Myocyte (in vitro differentiated cells): Measurements from ENCODE around the gene GALNTL6. TPM values are rescaled to one million over a fixed set of nuclear protein-coding genes. Genes with fewer than 3 reads are reported as not detected.

Source experiments
- DNase-seq: peaks from one replicate; pipeline ENCODE4 v3.0.0-alpha.2; 2012; ENCODE audit warnings: low read depth
- total RNA-seq: library from RNA; depleted of rRNA; stranded (reverse); fragments of >200 nt; gene quantifications from 2 replicates; pipeline ENCODE4 v1.2.3, GENCODE V29; 2014

GALNTL6 gene
- total RNA-seq, 1 donor from 2014 or later, result 1.2 TPM

DNA sequence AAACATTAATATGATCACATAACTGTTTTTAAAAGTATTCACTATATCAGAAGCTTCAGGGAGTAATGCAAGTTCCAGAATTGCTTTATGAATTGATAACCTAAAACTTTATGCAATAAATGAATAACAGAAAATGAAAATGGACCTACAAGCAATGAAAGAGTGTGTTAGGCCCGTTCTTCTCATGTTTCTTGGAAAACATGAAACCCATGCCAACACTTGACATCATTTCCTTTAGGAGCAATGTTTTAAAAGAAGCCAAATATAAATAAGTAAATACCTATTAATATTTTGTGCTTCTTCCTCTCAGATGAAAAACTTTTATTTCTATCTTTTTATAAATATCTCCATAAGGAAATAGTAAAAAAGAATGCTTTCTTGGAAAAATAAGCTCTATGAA lies 1232.4 kb downstream of the GALNTL6 start:
- DNase-seq, result no peak

GRCh38 chr4:173046144-173046543 lies 1232.9 kb downstream of the GALNTL6 start:
- no peak for DNase-seq

DNA sequence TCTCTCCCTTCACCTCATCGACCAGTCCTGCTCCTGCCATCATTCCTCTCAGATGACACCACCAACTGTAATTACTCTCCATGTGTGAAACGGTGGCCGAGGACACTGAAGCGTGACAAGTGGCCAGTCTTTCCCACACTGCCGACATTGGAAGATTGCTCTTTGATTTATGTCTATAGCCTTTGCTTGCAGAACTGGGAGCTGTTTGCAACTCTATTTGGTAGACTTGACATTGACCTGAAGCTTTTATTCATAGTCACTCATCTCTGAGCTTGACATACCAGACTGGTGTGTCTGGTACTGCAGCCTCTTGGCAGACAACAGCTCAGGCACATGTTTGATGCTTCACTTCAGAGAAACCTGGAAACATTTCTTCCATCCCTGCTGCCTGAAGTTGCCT lies 1233.6 kb downstream of the GALNTL6 start:
- DNase-seq, result peak; percentile 67

DNA sequence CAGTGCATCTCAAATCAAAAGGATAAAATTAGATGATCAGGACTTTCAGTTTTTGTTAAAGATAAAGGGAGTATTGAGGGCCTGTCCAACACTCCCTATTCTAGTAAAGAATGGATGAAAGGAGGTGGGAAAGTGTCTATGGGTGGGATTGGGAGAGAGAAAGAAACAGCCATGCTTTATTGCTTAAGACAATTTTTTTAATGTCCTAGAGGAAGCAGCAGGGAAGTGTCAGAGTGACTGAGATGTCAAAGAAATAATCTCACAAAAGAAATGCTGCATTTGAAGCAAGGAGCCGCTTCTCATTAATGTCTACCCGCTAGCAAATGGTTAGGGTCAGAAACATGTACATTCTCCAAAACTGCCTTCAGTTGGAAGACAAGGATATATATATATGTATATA lies 1238.0 kb downstream of the GALNTL6 start:
- DNase-seq, result no peak

DNA sequence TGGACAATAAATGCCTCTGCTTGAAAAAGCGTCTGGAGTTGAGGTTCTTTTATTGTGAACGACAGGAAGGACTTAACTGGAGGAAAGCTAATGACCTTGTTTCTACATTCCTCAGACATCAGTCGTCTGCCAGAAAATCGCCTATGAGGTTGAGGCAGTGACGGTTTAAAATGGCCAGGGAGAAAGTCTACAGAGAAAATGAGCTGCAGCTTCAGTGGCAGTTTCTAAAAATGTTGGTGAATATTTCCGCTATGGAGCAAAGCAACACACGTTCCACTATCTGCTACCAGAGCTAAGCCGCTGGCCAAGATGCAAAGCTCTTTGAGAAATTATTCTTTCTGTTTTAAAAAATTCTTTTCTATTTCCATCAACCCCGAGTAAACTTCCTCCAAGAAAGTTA lies 1238.5 kb downstream of the GALNTL6 start:
- DNase-seq, result peak; percentile 43

- DNase-seq, result no peak
These were observed 1239.2 kb downstream of the GALNTL6 start for GRCh38 chr4:173052439-173052838.

- DNase-seq, result no peak
These were observed 1243.1 kb downstream of the GALNTL6 start for GRCh38 chr4:173056271-173056670.

GRCh38 chr4:173056710-173057109 lies 1243.5 kb downstream of the GALNTL6 start:
- DNase-seq, result no peak

DNA sequence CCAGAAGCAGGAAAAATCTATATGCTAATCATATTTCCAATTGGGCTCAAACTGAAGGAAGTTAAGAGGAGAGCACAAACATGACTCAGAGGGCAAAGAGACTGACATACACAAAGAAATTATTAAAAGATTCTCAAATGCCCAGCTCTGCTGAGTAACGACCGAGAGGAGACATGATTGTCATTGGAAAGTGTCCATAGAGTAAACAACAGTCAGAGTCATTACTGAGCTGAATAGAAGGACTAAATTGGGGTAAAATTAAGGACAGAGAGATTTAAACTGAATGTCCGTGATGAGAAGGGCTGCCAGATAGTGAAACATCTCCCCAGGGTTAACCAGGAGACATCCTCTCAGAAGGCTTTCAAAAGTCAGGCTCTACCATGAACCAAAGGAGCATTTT lies 1244.2 kb downstream of the GALNTL6 start:
- DNase-seq, result peak; percentile 28

- DNase-seq, result peak; percentile 70
These were observed 1244.7 kb downstream of the GALNTL6 start for GRCh38 chr4:173057901-173058300.

DNA sequence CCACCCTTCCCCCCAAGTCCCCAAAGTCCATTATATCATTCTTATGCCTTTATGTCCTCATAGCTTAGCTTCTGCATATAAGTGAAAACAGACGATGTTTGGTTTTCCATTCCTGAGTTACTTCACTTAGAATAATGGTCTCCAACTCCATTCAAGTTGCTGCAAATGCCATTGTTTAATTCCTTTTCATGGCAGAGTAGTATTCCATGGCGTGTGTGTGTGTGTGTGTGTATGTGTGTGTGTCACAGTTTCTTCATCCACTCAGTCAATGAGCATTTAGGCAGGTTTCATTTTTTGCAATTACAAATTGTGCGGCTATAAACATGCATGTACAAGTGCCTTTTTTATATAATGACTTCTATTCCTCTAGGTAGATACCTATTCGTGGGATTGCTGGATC lies 1248.0 kb downstream of the GALNTL6 start:
- DNase-seq, result no peak

GRCh38 chr4:173073939-173074500 lies 1260.8 kb downstream of the GALNTL6 start:
- DNase-seq, result no peak

DNA sequence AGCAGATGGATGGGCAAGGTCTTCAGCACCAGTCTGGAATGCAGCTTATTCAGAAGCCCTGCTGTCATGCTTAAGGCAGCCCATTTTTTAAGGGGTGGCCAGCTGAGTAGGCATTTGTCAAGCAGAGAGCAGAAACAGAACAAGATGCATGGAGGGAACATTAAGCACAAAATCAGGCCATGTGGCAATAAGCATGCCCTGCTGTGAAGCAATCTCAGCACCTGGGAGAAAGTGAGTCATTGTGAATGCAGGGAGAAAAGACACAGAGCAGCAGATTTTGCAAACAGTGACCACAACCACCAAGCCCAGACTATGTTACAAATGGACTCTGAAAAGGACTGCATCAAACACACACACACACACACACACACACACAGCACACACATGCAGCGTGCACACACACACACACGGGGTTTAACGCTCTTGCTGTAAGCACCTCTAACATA lies 1261.3 kb downstream of the GALNTL6 start:
- peak; percentile 90 for DNase-seq

DNA sequence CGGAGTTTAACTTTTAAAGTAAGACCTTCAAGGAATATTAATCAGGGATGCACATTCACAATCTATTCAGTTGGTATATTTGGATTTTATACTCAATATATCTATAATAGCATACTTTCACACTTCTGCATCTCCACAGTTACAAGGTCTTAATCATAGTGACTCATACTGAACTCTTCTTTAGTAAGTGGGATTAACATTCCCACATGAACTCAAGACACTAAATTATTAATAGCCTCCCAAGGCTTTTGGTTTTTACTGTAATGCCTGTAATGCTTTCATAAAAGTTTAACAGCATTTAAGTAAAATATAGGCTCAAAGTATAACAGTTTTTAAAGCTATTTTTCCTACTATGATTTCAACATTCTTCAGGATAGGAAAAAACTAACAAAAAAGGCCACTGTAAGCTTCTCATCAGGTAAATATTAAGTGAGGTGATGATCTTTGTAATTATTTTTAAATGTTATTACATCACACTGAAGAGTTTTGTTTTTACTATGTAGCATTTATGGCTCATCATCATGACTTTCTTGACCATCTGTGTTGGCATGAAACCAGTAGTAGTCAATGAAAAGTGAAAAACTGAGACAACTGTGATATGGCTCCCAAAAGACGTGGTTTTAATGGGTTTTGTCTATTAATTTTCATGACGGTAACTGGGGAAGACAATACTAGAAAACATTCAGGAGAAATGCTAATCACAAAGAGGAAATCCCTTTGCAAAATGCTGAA lies 1263.9 kb downstream of the GALNTL6 start:
- peak; percentile 78 for DNase-seq

- DNase-seq, result no peak
These were observed 1274.9 kb downstream of the GALNTL6 start for GRCh38 chr4:173088144-173088543.
